HCEC 1CT (cell line): ENCODE measurements around the gene FGD5.

Source experiments
- DNase-seq: peaks from one replicate; pipeline ENCODE4 v3.0.0-alpha.2; 2017

Gene FGD5

DNA sequence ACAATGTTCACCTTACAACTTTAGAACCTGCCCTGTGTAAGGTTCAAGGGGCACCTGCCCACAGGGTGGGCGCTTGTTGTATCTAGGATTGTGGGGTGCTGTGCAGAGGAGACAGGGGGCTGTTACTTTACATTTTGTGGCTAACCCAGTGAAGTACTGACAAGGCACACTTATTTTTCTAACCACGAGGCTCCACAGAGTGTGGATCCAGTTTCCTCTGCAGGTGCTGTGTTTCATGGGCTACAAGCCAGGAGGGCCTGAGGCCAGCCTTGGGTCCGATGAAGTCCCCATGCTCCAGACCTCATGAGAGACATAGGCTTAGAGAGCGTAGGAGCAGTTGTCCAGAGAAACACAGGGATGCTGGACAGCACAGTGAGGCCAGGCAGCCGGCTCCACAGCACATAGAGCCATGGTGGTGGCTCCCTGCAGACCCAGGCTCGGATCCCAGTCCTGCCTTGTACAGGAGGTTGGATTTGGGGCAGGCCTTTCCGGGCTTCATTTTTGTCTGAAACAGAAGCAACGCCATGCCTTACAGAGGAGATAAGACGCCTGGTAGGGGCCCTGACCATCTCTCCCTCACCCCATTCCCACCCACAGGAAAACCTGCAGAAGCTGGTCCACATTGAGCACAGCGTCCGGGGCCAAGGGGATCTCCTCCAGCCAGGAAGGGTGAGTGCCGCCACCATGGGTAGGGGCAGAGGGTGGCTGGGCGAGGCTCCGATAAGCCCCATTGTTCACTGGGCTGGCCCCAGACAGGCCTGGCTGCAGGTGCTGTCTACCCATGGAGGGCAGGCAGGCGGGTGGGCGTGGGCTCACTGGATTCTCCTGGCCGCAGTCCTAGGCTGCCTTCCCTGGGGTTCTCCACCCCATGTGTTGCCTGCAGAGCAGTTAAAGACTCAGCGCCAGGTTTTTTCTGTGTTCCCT is 88.5 kb downstream of the FGD5 start:
- DNase-seq, result no peak

- DNase-seq, result no peak
Observed at GRCh38 chr3:14909250-14909649, 90.5 kb downstream of the FGD5 start.

DNA sequence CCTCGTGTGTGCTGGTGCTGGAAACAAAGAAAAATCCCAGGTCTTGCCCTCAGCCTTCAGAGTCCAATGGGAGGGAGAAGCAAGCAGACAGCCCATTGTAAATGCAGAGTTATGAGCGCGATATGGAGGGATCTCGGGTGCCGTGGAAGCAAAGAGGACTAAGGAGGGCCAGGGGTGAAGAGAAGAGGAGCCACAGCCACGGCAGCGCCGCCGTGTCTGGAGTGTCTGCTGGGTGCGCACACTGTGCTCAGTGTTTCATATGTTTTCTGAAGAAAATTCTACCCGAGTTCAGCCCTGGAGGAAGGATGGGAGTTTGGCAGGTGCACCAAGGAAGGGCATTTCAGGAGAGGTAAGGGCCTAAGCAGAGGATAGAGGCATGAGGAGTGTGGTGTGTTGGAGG is 92.9 kb downstream of the FGD5 start:
- DNase-seq, result no peak

- DNase-seq, result no peak
Observed at GRCh38 chr3:14913071-14913925, 94.5 kb downstream of the FGD5 start.

DNA sequence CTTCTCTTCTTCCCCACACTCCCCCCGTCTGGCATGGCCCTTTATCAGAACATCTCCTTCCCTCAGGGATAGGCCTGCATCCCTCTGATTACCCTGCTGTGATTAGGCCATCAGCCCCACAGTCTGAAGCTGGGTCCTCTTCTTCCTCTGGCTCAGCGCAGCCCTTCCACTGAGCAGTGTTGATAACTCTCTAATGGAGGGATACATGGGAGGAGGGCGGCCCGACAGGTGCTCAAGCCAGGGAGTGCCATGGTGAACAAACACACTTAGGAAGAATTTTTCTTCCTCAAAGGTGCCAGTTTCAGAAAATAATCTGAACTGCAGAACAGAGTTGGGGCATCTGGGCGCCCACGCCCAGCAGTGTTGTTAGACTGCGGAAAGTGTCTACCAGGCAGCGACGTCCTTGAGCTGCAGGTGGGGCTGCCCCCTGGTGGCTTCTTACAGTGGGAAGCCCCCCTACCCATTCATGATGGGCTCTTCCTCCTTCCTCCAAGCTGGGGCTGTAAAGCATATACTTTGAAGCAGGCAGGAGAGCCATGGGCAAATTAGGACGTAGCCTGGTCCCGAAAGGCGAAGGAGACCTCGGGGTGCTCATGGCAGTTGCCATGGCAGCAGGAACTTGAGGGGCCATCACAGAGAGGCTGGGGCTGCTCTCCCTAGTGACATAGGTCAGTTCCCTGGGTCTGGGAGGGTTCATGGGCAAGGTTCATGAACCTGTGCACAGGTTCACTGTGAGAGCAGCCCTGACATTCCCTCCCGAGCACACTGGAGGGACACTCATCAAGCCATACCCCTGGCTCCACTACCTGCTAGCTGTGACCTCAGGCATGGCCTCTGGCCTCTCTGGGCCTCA is 95.4 kb downstream of the FGD5 start:
- DNase-seq, result no peak

DNA sequence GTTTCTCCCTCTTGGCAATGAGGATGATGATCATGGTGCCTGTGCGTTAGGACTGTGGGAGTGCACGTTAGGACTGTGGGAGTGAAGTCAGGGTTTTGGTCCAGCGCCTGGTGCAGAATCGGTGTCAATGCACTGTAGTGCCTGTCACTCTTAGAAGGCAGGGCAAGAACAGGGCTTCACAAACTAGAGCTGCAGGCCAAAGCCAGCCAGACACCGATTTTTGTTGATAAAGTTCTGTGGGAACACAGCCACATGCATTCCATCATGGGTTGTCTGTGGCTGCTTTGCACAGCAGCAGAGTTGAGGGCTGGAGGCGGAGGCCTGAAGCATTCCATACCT is 96.0 kb downstream of the FGD5 start:
- no peak for DNase-seq

DNA sequence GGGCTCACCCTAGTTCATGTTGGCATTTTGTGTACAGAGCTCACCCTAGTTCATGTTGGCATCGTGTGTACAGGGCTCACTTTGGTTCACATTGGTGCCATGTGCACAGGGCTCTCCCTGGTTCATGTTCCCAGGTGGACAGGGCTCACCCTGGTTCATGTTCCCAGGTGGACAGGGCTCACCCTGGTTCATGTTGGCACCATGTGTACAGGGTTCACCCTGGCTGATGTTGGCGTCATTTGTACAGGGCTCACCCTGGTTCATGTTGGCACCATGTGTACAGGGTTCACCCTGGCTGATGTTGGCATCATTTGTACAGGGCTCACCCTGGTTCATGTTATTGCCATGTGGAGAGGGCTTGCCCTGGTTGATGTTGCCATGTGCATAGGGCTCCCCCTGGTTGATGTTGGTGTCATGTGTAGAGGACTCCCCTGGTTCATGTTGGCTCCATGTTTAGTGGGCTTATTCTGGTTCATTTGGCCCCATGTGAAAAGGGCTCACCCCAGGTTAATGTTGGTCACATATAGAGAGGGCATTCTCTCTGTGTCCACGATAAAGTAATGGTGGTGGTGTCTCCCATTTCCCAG is 97.0 kb downstream of the FGD5 start:
- DNase-seq, result no peak

DNA sequence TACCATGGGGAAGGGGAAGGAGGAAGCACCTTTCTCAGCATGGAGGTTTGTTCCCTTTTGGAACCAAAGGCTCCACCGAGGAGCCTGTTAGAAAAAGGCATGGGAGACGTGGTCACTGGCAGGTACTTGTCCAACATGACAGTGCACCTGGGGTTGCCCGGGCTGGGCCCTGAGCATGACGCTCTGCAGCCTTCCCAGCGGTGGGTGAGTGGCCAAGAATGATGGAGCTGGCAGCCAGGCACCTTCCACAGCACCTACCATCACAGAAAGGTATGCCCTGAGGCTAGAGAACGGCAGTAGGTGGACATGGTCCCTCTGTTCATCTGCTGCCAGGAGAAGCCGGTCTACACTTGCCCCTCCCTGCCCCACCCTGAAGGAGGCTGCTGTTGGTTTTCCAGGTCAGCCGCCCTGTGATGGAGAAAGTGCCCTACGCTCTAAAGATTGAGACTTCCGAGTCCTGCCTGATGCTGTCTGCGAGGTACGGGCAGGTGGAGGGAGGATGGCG is 99.6 kb downstream of the FGD5 start:
- no peak for DNase-seq

- no peak for DNase-seq
Observed at GRCh38 chr3:14920536-14920935, 101.8 kb downstream of the FGD5 start.

GRCh38 chr3:14921034-14921616 is 102.4 kb downstream of the FGD5 start:
- peak; percentile 69 for DNase-seq

GRCh38 chr3:14921811-14922705 is 103.3 kb downstream of the FGD5 start:
- no peak for DNase-seq

DNA sequence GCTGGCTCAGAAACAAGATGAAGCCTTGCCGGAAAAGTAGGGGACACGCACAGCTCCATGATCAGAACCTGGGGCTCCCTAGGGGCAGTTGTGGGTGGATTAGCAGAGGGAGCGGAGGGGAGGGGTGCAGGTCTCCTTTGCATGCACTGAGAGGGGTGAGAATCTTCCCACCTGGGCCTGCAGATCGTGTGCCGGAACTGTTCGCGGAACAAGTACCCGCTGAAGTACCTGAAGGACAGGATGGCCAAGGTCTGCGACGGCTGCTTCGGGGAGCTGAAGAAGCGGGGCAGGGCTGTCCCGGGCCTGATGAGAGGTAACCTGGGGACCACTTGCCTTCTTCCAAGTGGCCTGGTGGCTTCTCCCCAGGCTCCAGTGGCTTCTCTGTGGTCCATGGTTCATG is 104.1 kb downstream of the FGD5 start:
- no peak for DNase-seq

- no peak for DNase-seq
Observed at GRCh38 chr3:14923476-14923875, 104.7 kb downstream of the FGD5 start.

DNA sequence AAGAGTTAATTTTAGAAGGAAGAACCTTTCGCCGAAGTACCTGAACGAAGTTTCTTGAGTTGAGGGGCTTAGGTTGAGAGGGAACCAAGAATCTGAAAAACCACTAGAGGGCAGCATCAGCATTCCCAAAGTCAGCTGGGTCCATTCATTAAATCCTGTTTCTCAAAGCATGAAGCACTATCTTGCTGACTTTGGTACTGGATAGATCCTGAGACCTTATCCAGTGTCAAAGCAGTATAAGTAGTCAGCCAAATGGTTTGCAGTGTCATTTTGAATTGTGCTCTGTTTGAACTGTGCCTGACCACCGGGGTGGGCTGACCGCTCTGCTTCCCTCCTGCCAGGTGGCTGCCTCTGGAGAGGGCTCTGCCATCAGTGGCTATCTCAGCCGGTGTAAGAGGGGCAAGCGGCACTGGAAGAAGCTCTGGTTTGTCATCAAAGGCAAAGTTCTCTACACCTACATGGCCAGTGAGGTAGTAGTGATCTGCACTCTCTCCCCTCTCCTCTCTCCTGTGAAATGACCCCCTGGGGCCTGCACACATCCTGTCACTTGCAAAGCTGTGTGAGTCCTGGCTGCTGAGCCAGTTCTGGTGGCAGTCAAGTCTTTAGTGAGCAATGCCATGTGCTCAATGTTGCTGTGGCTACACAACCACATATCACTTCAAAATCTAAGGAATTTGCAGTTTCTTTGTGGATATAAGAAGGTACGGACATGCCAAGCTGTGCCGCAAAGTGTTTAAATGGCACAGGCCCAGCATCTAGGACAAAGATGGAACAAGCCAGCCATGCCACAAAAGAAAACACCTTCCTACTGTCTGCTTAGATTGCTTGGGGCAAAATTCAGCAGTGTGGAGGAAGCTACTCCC is 107.2 kb downstream of the FGD5 start:
- DNase-seq, result peak; percentile 57

GRCh38 chr3:14926592-14926991 is 107.8 kb downstream of the FGD5 start:
- DNase-seq, result no peak

GRCh38 chr3:14927308-14927707 is 108.5 kb downstream of the FGD5 start:
- no peak for DNase-seq

GRCh38 chr3:14929310-14930074 is 110.7 kb downstream of the FGD5 start:
- no peak for DNase-seq

- DNase-seq, result no peak
Observed at GRCh38 chr3:14933820-14934425, 115.2 kb downstream of the FGD5 start.
